HG02763 (cell line): ENCODE data around the gene CTDSP2.
A peak's percentile ranks its signal among the peaks of the same experiment; 100 is the strongest.
"Not testable (repeated sequence)": the region's sequence is repeated elsewhere in the genome, so short reads cannot be mapped to it uniquely, and the experiment has no call there.

Source experiments
- ATAC-seq: cut with Tn5 transposase; IDR thresholded peaks from one replicate; pipeline ENCODE4 v1.9.1; 2021; ENCODE audit warnings: mild to moderate bottlenecking, moderate library complexity; ENCODE audit not compliant: unreplicated experiment

CTDSP2 gene

DNA sequence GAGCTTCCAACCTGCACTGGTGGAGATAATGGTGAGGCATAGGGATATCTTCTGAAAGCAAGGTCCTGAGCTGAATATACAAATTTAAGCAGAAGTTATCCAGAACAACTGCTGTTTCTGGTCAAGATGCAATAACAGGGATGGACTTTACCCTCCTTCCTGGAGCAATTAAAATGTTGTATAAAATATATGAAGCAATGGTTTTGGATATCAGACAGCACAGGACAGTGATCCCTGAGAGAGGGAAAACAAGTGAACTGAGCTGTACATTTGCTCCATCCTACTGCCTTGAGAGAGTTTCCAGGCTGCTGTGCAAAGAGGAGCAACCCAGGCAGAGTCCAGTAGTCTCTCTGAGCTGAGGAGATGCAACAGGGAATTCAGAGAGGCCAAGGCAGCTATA lies 36.0 kb upstream of the CTDSP2 start:
- ATAC-seq, result no peak

- ATAC-seq, result no peak
Observed at GRCh38 chr12:57881475-57881874, 34.9 kb upstream of the CTDSP2 start.

DNA sequence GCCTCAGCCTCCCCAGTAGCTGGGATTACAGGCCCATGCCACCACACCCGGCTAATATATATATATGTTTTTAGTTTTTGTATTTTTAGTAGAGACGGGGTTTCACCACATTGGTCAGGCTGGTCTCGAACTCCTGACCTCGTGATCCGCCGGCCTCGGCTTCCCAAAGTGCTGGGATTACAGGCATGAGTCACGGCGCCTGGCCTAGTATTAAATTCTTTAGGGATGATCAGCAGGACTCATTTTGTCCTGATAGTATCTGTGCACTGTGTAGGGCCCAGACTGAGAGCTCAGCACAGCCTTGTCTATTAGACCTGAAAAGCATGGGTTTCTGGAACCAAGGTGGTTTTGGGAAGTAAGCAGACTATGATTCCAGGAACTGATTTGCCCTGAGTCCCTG lies 34.5 kb upstream of the CTDSP2 start:
- not testable (repeated sequence) for ATAC-seq

DNA sequence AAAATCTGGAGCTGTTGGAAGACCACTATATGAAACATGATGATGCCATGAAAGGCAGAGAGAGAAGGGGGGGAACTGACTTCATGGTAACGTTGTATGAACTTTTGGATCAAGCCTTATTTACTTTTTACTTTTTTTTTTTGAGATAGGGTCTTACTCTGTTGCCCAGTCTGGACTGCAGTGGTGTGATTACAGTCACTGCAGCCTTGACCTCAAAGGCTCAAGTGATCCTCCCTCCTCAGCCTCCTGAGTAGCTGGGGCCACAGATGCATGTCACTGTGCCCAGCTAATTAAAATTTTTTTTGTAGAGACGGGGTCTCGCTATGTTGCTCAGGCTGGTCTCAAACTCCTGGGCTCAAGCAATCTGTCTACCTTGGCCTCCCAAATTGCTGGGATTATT lies 31.3 kb upstream of the CTDSP2 start:
- ATAC-seq, result no peak

DNA sequence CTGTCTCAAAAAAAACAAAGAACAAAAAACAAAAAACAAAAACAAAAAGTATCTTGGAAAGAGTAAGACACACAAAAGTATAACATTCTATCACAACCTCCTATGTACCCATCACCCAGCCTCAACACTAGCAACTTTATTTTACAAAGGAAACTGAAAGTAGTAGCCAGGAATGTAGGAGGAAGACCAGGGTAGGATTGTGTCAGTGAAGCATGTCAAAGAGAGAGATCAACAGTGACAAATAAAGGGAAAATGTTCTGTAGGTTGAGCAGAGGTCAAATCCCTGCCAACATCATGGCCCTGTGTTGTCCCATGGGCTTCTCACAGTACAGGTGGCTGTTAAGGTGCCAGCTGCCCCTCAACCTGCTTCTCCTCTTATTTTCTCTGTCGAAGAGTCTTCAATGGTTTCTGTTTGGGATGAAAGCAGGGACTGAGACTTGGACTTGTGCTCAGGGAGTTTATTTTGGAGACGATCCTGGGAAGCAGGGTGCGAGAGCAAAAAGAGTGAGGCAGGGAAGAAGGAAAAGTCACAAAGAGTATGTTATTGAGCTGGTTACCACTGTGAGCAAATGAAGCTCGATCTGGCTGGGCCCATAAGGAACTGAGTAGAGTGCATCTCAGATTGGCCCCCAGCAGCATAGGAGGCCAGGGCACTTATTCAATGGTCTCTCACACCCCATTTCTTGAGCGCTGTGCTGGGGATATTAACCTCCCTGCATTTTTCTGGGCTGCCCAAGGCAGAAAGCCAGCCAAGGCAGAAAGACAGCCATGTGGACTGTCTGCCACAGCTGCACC lies 29.4 kb upstream of the CTDSP2 start:
- no peak for ATAC-seq

DNA sequence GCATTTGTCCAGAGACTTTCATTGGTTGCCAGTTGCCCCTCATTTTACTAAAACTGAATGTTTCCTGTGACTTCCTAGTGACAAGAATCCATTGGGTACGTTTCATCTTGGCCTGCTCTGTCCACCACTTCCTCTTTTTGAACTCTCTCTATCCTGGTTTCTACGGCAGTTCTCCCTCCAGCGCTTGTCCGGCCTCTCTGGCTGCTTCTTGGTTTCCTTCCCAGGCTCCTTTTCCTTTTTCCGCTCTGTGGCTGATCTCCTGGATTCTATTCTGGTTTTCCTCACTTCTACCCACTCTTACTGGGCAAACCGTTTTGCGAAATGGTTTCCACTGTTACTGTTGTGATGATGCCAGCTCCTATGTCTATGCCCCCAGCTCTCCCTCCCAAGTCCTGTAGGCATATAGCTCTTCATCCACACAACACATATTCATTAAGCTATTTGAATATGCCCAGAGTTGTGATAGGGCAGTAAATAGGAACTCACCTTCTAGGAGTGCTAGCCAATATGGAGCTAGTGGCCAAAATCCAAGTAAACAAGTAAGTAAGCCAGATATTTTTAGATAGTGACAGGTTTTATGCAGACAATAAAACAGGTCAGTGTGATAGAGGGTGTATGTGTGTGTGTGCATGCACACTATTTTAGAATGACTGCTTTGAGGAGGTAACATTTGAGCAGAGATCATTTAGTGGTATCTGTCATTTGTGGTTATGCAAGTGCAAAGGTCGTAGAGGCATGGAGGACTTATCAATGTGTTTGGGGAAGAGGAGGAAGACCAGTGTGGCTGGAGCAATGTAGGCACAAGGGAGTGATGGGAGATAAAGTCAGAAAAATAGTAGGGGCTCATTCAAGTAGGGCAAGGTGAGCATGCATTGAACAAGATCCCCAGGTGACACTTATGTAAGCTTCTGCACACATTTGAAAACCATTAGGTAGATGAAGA lies 27.9 kb upstream of the CTDSP2 start:
- no peak for ATAC-seq

DNA sequence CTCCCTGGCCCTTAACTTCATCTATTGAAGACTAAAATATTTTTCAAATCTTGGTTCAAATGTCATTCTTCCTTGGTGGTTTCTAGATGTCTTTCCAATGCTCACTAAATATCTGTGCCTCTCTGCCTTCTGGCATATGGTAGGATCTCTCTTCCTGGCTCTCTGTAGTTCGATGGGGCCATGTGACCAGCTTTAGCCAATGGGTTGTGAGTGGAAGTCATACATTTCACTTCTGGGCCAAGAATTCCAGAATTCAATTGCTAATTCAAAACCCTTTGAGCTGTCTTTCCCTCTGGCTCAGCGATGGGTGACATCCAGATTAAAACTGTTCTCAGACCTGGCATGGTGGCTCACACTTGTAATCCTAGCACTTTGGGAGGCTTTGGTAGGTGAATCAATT lies 25.8 kb upstream of the CTDSP2 start:
- ATAC-seq, result no peak

DNA sequence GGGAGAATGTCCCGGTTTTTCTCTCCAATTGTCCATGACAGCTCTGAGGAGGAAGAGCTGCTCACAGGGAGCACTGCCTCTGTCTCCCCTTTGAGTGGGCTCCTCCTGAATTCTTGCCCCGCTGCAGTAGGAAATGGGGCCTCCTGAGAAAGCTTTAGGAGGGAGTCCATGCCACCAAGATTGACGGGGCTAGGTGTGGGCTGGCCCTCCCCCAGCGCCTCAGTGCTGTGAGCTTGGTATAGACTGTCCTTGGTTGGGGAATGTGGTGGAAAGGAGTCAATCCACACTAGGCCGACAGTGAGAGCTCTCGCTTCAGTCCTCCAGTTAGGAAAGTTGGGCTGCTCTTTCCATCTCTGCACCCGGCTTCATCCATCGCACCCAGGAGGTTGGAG lies 23.4 kb upstream of the CTDSP2 start:
- no peak for ATAC-seq

GRCh38 chr12:57869298-57869926 lies 22.9 kb upstream of the CTDSP2 start:
- ATAC-seq, result no peak

- no peak for ATAC-seq
Observed at GRCh38 chr12:57868851-57869268, 22.3 kb upstream of the CTDSP2 start.

- ATAC-seq, result no peak
Observed at GRCh38 chr12:57868221-57868620, 21.7 kb upstream of the CTDSP2 start.

DNA sequence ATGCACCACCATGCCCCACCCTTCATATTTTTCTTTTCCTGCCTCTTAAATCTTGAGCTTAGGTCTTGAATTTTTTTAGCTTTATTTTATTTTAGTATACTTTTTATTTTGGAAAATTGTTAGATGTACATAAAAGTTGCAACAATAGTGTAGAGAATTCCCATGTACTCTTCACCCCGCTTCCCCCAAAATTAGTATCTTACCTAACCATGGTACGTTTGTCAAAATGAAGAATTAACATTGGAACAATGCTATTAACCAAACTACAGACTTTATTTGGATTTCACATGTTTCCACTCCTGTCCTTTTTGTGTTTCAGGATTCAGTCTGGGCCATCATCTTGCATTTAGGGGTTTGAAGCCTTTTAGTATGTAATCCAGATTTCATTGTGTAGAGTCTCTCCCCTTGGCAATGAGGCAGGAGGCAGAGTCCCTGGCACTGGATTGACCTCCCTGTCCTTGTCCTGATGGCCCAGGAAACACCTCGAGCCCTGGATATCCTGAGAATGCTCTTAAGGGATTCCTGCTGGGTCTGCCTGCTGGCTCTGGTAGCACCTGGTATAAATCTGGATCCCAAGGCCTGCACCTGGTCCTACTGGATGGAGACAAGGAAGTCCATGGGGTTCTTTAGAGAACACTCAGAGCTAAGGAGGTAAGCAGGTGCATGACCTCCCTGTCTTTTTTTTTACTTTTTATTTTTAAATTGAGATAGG lies 19.9 kb upstream of the CTDSP2 start:
- ATAC-seq, result no peak

DNA sequence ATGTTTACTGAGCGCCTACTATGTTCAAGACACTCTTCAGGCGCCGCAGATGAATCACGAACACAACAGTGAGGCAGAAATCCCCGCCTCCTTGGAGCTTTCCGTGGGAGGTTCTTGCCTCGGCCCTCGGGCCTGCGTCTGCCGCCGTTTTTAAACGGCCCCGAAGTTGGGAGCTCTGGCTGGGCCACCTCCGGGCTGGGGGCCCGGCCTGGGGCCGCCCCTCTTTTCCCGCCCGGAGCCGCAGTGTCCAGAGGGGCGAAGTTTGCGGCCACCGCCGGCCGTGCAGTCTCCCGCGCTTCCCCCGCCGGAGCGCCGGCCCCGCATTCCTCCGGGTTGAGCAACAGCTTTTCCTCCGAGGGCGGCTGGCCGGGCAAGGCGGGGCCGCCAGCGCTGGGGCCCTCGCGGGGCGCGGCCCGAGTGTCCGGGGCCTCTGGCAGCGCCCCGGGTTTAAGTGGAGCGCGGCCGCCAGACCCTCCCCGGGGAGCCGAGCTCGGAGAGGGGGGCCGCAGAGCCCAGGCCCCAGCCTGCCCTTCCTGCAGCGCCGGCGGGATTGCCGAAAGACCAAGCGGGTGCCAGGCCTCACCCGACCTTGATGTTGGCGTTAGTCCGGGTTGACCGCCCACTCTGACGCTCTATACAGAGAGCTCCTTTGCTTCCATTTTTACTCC lies 18.7 kb upstream of the CTDSP2 start:
- ATAC-seq, result peak; percentile 71

DNA sequence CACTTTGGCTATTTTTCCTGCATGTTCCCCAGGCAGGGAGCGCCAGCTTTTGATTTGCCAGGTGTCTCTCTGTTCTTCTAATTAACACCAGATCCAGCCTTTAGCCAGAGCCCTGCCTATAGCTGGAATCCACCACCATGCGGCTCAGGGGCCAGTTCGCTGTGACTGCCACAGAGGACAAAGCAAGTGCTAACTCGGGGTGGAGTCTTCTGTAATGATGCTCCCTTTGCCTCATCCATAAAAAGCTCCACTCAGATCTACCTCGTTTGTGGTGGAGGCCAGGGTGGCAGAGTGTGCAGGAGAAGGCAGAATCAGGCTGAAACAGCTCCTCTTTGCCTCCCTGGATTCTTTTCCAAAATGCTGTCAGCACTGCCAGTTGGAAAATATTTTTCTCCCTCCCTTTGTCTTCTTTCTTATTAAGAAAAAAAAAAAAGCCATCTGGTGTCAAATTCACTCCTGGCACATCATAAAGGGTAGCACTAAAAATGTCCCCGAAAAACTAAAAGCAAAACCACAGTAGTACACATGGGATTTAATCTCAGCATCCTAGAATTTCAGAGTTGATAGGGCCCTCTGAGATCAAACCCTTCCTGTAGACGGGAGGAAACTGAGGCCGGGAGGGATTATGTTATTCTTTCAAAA lies 18.0 kb upstream of the CTDSP2 start:
- no peak for ATAC-seq

- no peak for ATAC-seq
Observed at GRCh38 chr12:57863676-57864075, 17.1 kb upstream of the CTDSP2 start.

- ATAC-seq, result no peak
Observed at GRCh38 chr12:57861967-57862366, 15.4 kb upstream of the CTDSP2 start.

GRCh38 chr12:57860883-57861282 lies 14.4 kb upstream of the CTDSP2 start:
- ATAC-seq, result not testable (repeated sequence)

GRCh38 chr12:57859121-57859520 lies 12.6 kb upstream of the CTDSP2 start:
- no peak for ATAC-seq

GRCh38 chr12:57858123-57858522 lies 11.6 kb upstream of the CTDSP2 start:
- not testable (repeated sequence) for ATAC-seq

DNA sequence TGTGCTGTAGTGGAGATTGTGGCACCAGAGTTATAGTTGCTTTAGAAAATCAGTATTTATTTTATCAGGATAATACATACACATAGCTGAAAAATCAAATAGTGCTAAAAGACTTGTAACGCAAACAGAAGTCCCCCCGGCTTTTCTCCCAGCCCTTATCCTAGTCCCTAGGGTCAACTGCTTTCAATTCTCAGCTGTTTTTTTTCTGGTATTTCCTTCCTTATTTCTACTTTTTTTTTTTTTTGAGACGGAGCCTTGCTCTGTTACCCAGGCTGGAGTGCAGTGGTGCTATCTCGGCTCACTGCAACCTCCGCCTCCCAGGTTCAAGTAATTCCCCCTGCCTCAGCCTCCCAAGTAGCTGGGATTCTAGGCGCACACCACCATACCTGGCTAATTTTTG lies 8.4 kb upstream of the CTDSP2 start:
- no peak for ATAC-seq
